ENCODE results near the gene FAM72B. TPM values are rescaled to one million over a fixed set of nuclear protein-coding genes. Genes with fewer than 3 reads are reported as not detected.
"Not testable (repeated sequence)": the region's sequence is repeated elsewhere in the genome, so short reads cannot be mapped to it uniquely, and the experiment has no call there.

Gene FAM72B
- total RNA-seq, 1 donor from 2014 or later: not detected

DNA sequence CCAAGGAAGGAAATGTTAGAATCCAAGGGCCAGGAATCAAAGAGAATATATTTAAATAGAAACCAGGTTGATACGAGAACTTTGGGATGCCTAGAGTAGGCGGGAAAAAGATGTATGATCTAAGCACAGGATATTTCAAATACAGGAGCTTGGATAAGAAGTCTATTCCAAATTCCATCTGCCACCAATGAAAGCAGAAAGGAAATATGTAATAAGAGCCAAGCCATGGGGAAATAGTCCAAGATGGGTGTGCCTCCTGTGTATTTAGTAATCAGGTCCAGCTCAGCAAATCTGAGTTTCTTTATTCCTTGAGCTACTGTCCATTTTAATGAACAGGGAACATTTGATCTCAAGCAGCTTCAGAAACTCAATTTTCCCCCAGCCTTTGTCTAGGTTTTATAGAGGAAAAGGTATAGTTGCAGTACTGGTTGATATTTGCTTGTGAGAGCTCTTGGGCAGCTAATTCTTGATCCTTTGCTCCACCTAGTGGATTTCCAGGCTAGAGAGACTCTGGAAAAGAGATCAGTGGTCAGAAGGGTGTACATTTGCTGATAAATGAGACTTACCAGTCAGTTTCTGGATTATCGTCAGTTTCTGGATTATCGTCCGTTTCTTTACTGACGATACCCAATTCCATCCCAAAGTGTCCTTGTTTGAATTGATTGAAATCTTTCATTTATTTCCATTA is 28.3 kb downstream of the FAM72B start:
- not testable (repeated sequence) for H3K27ac ChIP-seq
- TF ChIP-seq CTCF (IDR thresholded peaks at IDR 0.05): peak in 2 of 3 experiments; percentile 10 to 38

DNA sequence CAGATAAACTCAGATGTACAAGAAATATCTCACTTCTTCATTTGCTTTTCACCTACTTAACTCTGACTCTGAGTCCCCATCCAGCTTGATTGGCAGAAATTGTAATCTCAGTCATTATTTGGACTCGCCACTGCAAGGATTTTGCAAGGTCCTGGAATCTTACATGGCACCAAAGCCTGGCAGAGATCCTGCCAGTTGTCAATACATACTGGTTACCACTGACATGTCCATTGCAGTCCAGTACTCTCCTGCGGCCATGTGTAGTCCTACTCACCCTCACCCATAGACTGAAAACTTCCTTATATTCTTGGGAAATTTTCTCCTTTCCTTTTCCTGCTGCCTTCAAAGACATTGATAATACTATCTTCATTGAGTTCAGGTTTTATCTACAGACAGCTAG is 29.3 kb downstream of the FAM72B start:
- H3K4me1 ChIP-seq; H3K9me3 ChIP-seq; H3K27ac ChIP-seq; H3K4me3 ChIP-seq; intact Hi-C loops (cut with DNase I); H3K27me3 ChIP-seq; DNase-seq (ENCODE audit: low spot score in 2 of 2); H3K36me3 ChIP-seq: not testable (repeated sequence)

More for the DNA sequence above, 28.3 kb downstream of the FAM72B start:
- H3K36me3 ChIP-seq; H3K27me3 ChIP-seq; DNase-seq (ENCODE audit: low spot score in 2 of 2); H3K4me1 ChIP-seq; intact Hi-C loops (cut with DNase I); H3K4me3 ChIP-seq; H3K9me3 ChIP-seq: not testable (repeated sequence)

DNA sequence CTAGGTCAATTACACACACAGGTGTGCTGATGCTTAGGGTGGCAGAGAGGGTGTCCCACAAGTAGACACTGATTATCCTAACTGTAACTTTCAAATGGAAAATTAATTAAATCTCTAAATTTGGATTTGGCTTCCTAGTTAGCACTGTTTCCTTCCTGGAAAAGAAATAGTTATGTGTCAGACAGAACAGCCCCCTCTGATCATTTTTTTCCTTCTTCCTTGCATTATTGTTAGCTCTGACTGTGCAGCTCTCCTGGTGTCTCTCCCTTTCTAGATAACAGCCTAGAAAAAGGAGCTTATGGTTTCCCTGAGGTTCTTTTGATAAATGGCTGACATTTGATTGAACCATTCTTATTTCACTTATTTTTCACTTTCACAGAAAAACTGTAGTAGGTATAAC is 31.4 kb downstream of the FAM72B start:
- H3K36me3 ChIP-seq; H3K9me3 ChIP-seq; H3K4me3 ChIP-seq; intact Hi-C loops (cut with DNase I); DNase-seq (ENCODE audit: low spot score in 2 of 2); H3K27ac ChIP-seq; H3K4me1 ChIP-seq; H3K27me3 ChIP-seq: not testable (repeated sequence)

DNA sequence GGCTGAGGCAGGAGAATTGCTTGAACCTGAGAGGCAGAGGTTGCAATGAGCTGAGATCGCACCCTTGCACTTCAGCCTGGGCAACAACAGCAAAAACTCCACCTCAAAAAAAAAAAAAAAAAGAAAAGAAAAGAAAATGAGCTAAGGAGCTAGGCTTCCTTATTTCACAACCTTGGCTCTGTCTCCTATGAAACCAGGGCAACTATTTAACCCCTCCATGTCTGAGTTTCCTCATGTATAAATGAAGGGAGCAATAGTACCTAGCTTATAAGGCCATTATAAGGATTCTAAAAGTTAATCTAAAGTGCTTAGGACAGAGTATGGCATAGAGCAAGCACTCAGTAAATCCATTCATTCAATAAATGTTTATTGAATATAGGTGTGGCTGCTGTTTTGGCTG is 32.8 kb downstream of the FAM72B start:
- H3K9me3 ChIP-seq; H3K27ac ChIP-seq; H3K36me3 ChIP-seq; DNase-seq (ENCODE audit: low spot score in 2 of 2); H3K27me3 ChIP-seq; H3K4me1 ChIP-seq; intact Hi-C loops (cut with DNase I); H3K4me3 ChIP-seq: not testable (repeated sequence)

DNA sequence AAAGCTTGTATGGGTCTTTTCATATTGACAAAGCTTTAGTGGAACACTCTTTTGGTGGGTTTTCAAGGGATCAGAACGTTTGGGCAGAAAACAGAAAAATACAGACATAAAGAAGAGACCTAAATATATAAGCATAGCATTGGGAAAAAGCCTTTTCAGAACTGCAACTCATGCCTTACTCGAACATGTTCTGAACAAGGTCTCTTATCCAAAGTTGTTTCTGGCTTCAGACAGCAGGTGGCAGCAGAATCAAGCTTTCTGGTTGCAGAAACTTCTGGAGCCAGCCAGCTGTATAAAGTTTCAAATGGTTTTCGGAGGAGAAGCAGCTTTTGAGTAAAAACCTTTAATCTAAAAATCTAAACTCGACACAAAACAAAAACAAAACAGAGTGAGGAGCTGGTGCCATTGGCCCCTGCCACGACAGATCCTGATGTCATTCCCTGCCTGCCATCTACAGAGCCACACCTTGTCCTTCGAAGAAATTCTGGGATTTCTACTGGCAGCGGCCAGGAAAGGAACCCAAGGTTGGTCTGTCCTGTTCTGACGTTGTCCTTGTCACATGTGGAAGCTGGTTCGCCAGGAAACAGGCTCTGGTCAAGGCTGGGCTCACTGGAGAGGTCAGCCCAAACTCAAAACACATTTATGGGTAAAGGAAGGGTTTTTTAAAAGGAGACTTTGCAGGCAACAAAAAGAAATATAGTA is 35.5 kb downstream of the FAM72B start:
- H3K36me3 ChIP-seq; H3K27me3 ChIP-seq; H3K27ac ChIP-seq; intact Hi-C loops (cut with DNase I); H3K4me1 ChIP-seq; H3K9me3 ChIP-seq; H3K4me3 ChIP-seq; DNase-seq (ENCODE audit: low spot score in 2 of 2): not testable (repeated sequence)
- peak in 2 of 3 experiments; percentile 18 to 20 for TF ChIP-seq CTCF (IDR thresholded peaks at IDR 0.05)

DNA sequence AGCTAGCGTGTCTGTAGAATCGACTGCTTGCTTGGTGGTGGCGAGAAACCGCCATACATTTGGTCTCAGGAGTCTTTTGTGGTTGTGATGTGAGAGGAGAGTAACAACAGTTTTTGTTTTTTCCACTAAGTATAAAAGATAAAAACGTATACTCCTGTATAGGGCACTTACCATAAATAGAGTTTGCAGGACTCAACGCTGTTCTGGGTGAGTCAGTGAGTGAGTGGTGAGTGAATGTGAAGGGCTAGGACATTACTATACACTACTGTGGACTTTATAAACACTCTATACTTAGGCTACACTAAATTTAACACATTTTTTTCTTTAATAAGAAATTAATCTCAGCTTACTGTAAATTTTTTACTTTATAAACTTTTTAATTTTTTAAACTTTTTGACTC is 43.7 kb downstream of the FAM72B start:
- H3K4me1 ChIP-seq; intact Hi-C loops (cut with DNase I); H3K36me3 ChIP-seq; H3K9me3 ChIP-seq; H3K27me3 ChIP-seq; H3K4me3 ChIP-seq; H3K27ac ChIP-seq; DNase-seq (ENCODE audit: low spot score in 2 of 2): not testable (repeated sequence)

- H3K36me3 ChIP-seq; DNase-seq (ENCODE audit: low spot score in 2 of 2); intact Hi-C loops (cut with DNase I); H3K9me3 ChIP-seq; H3K27ac ChIP-seq; H3K4me3 ChIP-seq; H3K4me1 ChIP-seq; H3K27me3 ChIP-seq: not testable (repeated sequence)
Measured at GRCh38 chr1:121131494-121131893, 52.6 kb downstream of the FAM72B start.

DNA sequence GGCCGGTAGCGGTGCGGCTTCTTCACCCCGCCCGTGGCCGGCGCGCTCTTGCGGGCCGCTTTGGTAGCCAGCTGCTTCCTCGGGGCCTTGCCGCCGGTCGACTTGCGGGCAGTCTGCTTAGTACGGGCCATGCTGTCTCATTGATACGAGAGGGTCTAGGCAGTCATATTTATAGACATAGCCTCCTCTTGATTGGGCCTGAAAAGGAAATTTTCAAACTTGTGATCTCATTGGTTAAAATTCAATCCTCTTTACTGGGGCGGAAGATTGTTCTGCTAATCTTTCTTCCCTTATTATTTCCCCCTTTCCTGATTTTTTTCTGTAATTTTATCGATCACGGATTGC is 65.7 kb downstream of the FAM72B start:
- H3K36me3 ChIP-seq; intact Hi-C loops (cut with DNase I); H3K4me1 ChIP-seq; DNase-seq (ENCODE audit: low spot score in 2 of 2); H3K9me3 ChIP-seq; H3K27me3 ChIP-seq: not testable (repeated sequence)
- H3K27ac ChIP-seq: peak overlapping the region; percentile 56 to 86
- peak overlapping the region; percentile 26 to 72 for H3K4me3 ChIP-seq

Other genes starting within 250 kb of the FAM72B start
- 18.6 TPM for gene SRGAP2C, start 635 bp upstream of the FAM72B start, total RNA-seq

Measured in ascending aorta (tissue), 2 donors.